HG03342 (cell line): ENCODE data around the gene CCRL2.

Experiments used
- ATAC-seq: cut with Tn5 transposase; IDR thresholded peaks from one replicate; pipeline ENCODE4 v1.9.1; 2021; ENCODE audit warnings: mild to moderate bottlenecking, moderate library complexity; ENCODE audit not compliant: unreplicated experiment

Gene CCRL2

DNA sequence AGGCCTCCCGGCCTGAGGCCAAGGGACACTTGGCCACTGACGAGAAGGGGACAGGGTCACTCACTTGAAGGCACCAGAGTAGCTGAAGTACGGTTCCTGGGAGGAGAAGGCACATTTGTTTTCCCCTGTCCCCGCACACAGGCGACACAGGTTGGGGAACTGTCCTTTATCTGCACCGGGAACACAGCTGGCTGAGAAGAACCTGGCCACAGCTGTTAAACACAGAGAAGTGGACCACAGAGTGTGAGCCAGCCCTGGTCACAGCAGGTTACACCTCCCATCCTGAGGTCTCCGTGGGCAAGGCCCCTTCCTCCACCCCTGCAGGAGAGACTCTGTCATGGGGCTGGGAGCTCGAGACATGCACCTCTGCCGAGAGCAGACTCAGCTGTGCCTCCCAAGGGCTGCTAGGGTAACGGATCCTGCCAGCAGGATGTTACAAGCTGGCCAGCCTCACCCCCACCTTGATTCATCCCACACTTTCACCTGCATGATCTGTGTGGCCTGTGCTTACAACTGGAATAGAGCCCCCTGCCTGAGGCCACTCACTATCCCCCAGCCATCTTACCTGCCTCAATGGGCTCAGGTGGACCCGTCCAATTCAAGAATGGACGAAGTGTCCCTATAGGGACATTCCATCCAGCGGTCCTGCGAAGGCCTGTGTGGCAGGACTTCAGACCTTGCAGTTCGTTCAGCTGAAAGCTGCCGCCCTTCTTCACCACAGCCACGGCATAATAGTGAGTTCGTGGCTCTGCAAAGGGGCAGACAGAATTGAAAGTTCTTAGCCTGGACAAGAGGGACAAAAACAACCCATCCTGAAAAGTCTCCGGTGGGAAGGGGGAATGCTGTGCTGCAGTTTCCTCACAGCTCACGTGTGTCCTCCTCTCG is 48.4 kb downstream of the CCRL2 start:
- ATAC-seq = no peak

DNA sequence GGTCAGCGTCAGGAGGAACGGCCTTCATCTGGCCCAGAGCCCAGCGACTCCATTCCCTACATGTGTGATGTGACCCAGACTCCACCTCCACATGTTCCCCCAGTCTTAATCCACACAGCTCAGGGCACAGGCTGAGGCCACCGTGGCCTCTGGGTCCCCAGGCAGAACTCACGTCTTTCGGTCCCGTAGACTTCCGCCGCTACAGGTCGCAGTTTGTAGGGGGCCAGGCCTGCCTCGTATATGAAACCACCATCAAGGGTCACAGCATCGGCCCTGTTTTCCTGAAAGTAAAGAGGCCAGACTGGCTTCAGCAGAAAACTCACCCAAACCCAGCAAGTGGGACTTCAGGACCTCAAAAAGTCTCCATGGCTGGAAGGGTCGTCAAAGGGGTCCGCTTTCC is 49.1 kb downstream of the CCRL2 start:
- ATAC-seq = no peak
